GM18858 (cell line): Measurements from ENCODE around the gene CNKSR1.

Source experiments
- ATAC-seq: cut with Tn5 transposase; IDR thresholded peaks from one replicate; pipeline ENCODE4 v1.9.1; 2021; ENCODE audit not compliant: unreplicated experiment

The CNKSR1 gene

DNA sequence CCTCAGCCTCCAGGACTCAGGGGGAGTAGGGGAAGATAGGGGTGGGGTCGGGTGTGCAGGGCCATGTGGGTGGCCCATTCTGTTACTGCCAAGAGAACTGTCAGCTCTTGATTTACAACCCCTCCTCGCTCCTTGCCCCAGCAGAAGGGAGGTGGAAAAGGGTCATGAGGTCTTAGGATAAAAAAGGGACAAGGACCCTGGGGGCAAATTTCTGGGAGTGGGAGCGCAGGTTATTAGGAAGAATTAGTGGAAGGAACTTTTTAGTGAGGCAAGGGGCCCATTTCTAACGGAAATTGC lies 17.6 kb upstream of the CNKSR1 start:
- no peak for ATAC-seq

DNA sequence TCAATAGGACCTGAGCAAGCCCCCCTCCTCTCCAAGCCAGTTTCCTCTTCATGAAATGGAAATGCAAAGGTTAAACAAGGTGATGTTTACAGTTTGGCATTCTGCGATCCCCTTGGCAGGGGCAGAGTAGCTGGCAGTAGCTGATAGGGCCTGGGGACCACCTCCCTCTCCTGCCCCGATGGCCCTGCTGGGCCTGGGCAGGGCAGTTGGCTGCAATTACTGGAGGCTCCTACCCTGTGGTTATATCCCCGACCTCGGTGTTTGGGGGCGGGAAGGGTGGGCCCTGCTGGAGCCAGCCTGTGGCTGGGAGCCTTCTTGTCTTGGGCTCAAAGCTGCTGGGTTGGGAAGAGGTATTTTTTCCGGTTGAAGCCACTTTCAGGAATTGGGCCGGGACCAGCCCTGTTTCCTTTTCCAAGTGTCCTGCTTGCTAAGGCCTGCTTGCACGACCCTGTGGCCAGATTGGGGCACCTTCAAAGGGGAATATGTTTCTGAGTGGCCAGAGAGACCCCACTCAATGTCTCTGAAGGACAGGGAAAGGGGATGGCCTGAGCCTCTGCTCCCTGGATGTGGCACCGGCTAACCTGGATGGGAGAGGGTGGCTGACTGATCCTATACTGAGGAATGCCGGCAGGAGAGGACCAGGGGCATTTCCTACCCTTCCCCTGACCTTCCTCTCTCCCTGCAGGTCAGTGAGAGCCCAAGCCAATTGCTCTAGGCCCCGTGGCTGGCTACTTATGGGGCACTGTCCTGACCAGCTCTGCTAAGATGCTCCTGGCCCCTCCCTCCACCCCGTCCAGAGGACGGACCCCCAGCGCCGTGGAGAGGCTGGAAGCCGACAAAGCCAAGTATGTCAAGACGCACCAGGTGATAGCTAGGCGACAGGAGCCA lies 16.5 kb upstream of the CNKSR1 start:
- ATAC-seq = no peak

DNA sequence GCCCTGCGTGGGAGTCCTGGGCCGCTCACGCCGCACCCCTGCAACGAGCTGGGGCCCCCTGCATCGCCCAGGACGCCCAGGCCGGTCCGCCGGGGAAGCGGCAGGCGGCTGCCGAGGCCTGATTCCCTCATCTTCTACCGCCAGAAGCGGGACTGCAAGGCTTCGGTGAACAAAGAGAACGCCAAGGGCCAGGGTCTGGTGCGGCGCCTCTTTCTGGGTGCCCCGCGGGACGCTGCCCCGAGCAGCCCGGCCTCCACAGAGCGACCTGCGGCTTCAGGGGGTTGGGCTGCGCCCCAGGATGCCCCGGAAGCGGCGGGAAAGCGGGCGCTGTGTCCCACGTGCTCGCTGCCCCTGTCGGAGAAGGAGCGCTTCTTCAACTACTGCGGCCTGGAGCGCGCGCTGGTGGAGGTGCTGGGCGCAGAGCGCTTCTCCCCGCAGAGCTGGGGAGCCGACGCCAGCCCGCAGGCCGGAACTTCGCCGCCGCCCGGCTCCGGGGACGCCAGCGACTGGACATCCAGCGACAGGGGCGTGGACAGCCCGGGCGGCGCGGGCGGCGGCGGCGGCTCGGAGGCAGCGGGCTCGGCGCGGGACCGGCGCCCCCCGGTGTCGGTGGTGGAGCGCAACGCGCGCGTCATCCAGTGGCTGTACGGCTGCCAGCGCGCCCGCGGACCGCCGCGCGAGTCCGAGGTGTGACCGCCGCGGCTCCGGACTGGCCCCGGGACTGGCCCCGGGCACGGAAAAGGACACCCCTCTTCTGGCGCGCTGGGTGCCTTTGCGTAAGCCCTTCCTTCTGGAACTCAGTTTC lies 15.7 kb upstream of the CNKSR1 start:
- ATAC-seq = no peak

DNA sequence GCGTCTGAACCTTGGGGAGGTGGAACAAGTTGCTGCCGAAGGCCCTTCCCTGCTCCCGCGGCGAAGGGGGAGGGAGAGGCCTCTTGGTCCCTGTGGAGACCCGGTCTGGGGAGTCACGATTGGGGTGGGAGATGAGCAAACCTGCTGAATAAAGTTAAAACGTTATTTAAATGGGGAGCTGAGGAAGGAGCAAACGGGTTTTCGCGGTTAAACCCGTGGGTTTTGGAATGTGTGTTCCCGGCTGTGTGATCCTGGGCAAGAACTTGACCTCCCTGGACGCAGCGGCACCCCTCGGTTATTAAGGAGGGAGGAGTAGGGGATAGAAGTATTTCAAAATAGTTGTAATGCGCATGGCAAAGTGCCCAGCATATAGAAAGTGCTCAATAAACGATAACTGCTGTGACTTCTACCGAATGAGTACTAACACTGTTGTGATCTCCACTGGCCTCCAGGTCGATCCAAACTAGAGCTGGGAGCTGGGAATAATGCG lies 15.0 kb upstream of the CNKSR1 start:
- ATAC-seq = no peak

DNA sequence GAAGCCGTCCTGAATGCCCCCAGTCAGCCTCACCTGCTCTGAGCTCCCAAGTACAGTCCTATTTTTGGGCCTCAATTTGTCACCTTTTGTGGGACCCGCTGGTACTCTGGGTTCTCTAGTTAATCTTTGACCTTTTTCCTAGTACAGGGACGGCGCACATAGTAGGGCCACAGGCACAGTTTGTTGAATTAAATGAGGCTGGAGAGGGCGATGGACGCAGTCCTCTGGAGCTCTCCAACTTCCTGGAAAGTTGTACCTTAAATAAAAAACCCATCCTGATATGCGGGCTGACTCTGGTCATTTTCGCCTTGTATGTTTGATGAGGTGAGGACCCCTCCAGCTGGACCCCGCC lies 13.6 kb upstream of the CNKSR1 start:
- no peak for ATAC-seq

DNA sequence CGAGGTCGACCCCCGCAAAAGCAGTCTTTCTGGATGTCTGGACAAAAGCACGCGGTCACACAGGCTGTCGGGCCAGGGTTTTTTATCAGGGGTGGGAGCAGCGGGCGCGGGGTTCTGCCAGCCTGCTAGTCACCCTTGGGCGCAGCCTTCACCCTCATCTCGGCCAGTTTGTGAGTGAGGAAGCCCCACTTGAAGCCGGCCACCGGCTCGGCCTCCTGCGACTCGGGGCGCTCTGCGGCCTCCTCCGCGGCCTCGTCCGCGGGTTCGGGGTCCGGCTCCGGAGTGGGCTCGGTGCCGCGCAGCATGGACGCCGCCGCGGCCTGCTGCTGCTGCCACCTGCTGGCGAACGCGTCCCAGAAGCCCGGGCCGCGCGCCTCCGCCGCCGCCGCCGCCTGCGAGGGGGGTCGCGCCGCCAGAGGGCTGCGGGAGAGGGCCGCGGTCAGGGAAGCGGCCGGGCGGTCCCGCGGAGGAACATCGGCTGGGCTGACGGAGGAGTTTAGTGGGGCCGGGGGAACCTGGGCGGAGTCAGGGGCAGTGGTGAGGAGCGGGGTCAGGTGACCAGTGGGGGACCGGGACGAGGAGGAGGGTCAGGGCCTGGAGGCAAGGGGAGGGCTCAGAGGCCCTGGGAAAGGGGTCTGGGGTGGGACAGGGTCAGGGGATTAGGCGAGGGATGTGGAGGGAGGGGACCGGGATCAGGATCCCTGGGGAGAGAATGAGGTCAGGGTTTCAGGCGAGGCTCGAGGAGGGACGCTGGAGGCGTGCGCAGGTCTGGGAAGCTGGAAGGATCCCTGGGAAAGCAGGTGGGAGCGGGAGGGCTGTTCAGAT lies 13.0 kb upstream of the CNKSR1 start:
- ATAC-seq = no peak

DNA sequence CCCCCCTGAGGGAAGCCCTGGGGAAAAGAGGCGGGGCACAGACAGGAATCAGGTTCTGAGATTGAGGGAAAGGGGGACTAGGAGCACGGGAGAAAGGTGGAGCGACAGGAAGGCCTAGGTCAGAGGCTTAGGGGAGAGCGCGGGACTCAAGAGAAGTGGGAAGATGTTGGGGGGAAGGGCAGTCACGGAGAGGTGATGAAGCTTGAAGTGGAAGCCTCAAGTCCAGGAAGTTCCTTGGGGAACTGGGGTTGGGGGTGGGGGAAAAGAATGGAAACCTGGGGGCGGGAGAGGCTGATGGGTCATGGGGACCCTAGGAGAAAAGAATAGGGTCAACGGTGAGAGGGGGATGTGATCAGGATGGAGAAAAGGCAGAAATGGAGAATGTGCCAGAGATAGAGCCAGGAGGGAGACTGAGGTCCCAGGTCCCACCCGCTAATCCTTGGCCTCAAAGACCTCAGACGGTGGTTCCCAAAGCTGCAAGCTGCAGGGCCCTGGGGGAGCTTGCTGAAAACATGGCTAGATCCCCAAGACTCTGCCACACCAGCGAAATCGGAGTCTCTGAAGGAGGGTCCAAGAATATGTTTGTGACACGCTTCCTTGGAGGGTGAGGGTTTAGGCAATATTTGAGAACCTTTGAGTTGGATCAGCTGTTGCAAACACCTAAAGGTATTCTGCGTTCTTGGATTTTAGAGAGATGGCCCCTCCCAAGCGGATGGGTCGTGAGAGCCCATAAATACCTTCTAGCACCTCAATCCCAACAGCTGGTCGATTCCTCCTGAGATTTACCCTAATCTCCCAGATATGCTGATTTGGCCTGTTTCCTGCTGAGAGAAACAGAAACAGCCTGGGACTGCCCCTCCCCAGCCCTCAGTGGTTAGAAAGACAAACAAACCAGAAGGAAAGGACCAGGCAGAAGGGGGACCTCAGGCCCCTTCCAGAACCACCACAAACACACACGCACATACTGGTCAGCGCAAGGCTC lies 12.1 kb upstream of the CNKSR1 start:
- no peak for ATAC-seq

DNA sequence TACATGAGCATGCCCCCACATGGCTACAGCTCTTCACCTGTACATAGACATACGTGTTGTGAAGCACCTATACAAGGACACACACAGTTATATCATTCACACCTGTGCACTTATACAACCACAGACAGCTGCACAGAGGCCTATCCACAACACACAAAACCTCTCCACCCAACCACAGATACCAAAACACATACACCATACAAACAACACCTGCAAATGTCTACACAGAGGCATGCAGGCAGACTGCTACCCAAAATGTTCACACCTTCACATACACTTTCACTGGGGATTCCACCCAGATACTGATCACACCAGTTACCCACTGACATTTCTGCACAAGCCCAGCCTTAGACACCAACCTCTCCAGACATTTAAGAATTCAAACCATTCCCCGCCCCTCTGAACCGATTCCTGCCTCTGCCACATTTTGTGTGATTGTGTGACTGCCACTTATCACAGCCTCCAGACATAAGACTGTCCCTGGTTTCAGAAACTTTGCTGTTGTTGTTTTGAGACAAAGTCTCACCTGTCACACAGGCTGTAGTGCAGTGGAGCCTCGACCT lies 10.5 kb upstream of the CNKSR1 start:
- ATAC-seq = no peak

DNA sequence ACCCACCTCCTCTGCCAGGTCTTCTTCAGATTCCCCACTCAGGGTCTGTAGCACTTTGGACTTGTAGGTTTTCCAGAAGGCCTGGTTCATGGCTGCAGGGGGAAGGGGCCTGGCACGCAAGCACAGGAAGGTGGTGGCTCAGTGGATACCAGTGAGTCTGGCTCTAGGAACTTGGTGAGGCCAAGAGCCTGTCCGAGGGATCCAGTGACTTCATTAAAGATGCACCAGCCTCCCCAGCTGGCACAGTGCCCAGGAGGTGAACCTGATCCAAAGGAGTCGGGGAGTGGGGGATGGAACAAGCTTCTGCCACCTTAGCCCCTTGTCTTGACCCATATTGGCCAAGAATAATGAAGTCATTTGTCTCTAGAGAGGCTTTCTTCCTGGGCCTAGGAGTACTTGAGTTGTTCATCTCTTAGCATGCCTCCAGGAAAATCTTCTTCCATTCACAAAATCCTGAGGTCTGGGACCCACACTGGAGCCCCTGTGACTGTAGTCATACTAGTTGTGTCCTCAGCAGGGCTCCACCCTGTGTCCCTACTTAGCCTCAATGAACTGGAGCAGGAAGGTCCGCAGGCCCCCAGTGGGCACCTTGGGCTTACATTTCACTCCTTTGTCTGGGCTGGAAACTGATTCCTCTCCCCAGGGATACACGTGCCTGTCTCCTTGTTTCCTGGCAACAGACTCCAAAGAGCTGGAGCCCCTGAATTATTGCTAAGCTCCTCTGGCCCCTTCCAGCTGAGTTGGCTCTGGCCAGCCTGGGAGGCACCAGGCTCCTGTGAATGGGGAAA lies 8.7 kb upstream of the CNKSR1 start, which contains the start of gene C1orf232:
Gene C1orf232 (minus strand): TSS at position 554 of the 788 bp plus-strand sequence. CDS start 464 bp downstream, at position 90.
- no peak for ATAC-seq

DNA sequence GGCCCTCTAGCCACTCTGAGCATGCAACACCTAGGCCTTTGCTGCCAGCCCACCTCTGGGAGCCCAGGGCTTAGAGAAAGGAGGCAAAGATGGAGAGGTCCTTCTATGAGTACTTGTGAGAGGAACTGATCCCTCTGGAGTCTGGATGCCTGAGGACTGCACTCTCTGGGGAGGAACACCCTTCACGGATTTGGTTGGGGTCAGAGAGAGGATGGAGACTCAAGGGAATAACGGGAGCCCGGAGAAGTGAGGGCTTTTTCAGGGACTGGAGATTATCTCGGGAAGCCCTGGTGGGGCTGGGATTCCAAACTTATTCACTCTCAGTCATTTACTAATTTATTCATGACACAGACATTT lies 8.1 kb upstream of the CNKSR1 start:
- ATAC-seq = no peak

DNA sequence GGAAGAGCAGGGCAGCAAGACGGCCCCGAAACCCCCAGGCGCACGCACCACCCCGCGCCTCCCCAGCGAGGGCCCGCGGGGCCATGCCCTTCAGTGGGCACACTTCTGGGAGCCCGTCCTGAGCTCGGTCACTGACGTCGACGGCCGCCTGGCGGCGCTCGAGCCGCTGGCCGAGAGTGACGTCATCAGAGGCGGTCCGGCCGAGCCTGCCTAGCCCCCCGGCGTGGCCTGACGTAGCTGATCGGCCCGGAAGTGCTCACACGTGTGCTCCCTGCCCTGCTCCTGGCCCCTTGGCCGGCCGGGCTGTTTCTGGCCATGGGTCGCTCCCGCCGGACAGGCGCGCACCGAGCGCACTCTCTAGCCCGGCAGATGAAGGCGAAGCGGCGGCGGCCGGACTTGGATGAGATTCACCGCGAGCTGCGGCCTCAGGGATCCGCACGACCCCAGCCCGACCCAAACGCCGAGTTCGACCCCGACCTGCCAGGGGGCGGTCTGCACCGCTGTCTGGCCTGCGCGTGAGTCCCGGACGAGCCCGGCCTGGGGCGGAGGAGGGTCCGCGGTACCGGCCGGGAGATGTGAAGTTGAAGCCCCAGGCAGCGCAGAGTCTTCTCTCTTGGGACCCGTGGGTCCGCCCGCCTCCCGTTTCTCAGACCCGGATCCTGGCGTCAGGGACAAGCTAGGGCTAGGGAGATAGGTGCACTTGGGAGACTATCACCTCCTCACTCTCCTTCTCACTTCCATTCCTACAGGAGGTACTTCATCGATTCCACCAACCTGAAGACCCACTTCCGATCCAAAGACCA lies 7.4 kb upstream of the CNKSR1 start, which contains the start of gene ZNF593:
Gene ZNF593 (plus strand): TSS at position 240 of the 803 bp plus-strand sequence. CDS start 76 bp downstream, at position 316.
- ATAC-seq = peak; percentile 69

DNA sequence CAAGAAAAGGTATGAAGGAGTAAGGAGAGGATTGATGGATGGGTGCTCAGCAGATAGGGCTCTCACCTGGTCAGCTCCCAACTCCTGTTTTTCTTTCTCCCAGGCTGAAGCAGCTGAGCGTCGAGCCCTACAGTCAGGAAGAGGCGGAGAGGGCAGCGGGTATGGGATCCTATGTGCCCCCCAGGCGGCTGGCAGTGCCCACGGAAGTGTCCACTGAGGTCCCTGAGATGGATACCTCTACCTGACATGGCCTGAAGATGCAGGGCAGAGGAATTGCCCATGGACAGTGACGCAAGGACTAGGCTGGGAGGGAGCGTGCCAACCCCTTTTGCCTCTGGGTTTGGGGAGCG lies 6.8 kb upstream of the CNKSR1 start:
- ATAC-seq = no peak

DNA sequence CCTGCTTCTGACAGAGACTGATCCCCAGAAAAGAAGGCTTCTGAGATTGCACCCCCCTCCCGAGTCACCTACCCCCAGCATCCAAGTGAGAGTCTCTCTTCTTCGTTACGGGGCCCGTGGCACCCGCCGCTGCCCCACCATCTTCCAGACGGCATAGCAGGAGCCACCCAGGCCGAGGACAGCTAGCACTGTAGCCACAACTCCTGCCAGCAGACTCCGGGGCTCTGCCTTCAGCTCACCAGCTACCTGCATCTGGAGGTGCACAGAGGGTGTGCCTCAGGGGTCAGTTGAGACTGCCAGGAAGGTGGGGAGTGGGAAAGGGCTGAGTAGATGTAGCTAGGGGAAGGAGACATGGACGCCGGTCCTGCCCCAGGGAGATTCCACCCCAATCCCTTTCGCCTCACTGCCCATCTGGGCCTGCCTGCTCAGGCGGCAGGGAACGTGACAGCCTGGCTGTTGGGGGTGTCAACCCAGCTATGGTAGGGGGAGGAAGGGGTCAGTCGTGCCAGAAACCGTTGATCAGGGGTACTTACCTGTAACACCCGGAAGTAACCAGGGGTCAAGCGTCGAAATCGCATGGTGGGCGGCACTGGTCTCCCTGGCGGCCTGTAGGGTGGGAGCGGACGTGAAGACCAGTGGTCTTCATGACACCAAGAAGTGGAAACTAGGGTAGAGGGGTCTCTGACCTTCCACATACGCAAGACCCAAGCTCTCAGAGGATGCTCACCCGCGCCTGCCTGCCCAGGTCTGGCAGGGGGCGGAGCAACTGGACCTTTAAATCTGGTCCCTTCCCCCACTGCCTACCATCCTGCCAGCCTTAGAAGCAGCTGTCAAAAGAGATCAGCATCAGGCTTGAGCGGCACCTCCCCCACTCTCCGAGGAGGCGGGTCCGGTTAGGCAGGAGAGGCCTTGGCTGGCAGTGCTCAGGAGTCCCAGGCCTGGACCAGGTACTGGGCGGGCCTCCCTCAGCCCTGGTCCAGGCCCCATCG lies 5.9 kb upstream of the CNKSR1 start, which contains the start of gene ZNF593OS:
Gene ZNF593OS (minus strand): TSS at position 749 of the 989 bp plus-strand sequence. CDS start 171 bp downstream, at position 578.
- no peak for ATAC-seq

DNA sequence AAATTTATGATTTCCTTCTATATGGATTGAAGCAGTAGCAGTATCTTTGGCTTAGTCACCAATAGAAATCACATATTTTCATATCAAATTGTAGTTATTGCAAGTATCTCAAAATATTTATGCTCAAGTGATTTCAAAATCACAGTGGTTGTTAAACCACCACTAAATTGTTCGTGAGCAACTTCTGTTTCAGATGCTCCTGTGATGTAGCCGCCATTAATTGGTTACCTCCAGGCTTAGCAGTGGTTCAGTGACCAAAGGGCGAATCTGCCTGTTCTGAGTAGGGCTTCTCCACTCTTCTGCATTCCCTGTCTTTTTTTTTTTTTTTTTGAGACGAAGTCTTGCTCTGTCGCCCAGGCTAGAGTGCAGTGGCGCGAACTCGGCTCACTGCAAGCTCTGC lies 1.9 kb upstream of the CNKSR1 start:
- no peak for ATAC-seq

DNA sequence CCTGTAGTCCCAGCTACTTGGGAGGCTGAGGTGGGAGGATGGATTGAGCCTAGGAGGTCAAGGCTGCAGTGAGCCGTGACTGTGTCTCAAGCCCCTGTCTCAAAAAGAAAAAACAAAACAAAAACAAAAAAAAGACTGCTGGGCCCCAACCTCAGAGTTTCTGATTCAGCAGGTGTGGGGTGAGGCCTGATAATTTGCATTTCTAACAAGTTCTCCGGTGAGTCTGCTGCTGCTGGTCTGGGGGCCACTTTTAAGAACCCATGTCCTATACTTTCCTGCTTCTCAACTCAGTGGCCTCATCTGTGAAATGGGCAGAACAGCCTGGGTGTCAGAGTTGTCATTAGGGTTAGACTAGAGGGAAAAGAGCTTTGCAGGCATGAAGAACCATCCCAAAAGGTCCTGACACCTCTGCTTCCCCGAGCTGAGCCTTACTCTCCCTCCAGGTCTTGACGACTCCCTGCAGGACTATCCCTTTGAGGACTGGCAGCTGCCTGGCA lies 2.8 kb downstream of the CNKSR1 start:
- ATAC-seq = no peak

DNA sequence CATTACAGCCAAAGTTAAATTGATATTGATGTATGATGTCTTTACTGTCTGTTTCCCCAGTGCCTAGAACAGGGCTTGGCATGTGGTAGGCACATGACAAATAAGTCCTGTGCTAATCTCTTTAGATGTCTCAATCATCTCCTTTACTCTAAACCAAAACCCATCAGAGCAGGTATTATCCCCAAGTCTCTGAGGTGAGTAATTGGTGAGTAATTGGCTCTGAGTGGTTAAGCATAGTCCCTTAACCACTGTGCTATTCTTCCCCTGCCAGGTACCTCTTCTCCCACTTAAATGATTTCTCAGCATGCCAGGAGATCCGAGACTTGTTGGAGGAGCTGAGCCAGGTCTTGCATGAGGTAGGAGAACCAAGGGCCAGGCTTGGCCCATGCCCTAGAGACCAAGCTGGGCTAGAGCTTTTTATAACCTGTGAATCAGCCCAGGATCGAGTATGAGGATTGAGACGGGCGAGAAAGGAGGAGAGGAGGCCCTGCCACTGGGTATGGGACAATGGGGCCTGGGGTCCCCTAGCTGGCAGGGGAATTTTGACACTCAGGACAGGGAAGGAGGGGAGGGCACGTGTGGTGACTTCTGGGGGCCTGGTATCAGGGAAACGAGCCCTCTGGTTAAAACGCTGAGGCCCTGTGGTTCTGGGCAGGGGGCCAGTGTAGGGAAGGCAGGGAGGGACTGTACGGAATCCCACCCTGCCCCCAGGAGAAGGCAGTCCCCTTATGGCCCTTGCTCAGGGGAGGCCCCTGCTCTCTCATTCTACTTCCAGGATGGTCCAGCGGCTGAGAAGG lies 4.5 kb downstream of the CNKSR1 start:
- no peak for ATAC-seq
